ENCODE measurements around the gene GH1. TPM values are rescaled to one million over a fixed set of nuclear protein-coding genes. Genes with fewer than 3 reads are reported as not detected.
"Not testable (repeated sequence)": the region's sequence is repeated elsewhere in the genome, so short reads cannot be mapped to it uniquely, and the experiment has no call there.

GH1 gene
- total and polyA plus RNA-seq, 5 donors from 2014 or later = 0.50 TPM; not detected in 4

GRCh38 chr17:63917646-63918045 is 993 bp downstream of the GH1 start:
- ATAC-seq (ENCODE audit: low read depth in 2 of 2) = no peak
- Mint-ChIP-seq H3K4me3 (no peak overlapping the region), H3K27ac (no peak overlapping the region), H3K27me3 (peaks cover 7% of the 10 kb centered on the region), H3K4me1 (peaks cover 0 to 10% (median 6%) of the 10 kb centered on the region in 4 donors), H3K9me3 (no peaks in the 10 kb centered on the region), H3K36me3 (no peaks in the 10 kb centered on the region)
- Histone ChIP-seq H3K4me1 (ENCODE audit: control insufficient read depth, insufficient read depth, low read length, poor library complexity, severe bottlenecking) (peaks cover 7% of the 10 kb centered on the region), H3K36me3 (ENCODE audit: control insufficient read depth, insufficient read depth, low read length) (no peaks in the 10 kb centered on the region), H3K4me3 (ENCODE audit: low read depth, low read length) (no peak overlapping the region), H3K27me3 (ENCODE audit: control insufficient read depth, insufficient read depth, low read length) (no peaks in the 10 kb centered on the region), H3K27ac (ENCODE audit: insufficient read depth, low read length, poor library complexity, severe bottlenecking) (no peak overlapping the region), H3K9me3 (ENCODE audit: control insufficient read depth in 2 of 2, low read length in 2 of 2) (no peaks in the 10 kb centered on the region)
- DNase-seq = no peak

- H3K4me3 ChIP-seq (ENCODE audit: low read depth, low read length); H3K9me3 ChIP-seq (ENCODE audit: control insufficient read depth in 2 of 2, low read length in 2 of 2); H3K4me1 ChIP-seq (ENCODE audit: control insufficient read depth, insufficient read depth, low read length, poor library complexity, severe bottlenecking); H3K27ac Mint-ChIP-seq; H3K27me3 ChIP-seq (ENCODE audit: control insufficient read depth, insufficient read depth, low read length); H3K4me1 Mint-ChIP-seq; ATAC-seq (ENCODE audit: low read depth in 2 of 2); H3K4me3 Mint-ChIP-seq; H3K36me3 ChIP-seq (ENCODE audit: control insufficient read depth, insufficient read depth, low read length); H3K9me3 Mint-ChIP-seq; H3K36me3 Mint-ChIP-seq; H3K27me3 Mint-ChIP-seq; H3K27ac ChIP-seq (ENCODE audit: insufficient read depth, low read length, poor library complexity, severe bottlenecking); DNase-seq: not testable (repeated sequence)
These were observed 1.4 kb downstream of the GH1 start for GRCh38 chr17:63917206-63917605.

DNA sequence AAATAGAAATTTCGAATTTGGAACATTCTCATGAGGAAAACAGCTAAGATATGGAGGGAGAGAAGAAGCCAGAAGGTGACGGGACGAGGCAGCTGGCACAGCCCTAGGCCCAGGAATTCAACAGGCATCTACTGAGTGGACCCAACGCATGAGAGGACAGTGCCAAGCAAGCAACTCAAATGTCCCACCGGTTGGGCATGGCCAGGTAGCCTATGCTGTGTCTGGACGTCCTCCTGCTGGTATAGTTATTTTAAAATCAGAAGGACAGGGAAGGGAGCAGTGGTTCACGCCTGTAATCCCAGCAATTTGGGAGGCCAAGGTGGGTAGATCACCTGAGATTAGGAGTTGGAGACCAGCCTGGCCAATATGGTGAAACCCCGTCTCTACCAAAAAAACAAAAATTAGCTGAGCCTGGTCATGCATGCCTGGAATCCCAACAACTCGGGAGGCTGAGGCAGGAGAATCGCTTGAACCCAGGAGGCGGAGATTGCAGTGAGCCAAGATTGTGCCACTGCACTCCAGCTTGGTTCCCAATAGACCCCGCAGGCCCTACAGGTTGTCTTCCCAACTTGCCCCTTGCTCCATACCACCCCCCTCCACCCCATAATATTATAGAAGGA is 2.0 kb downstream of the GH1 start:
- H3K27me3 ChIP-seq (ENCODE audit: control insufficient read depth, insufficient read depth, low read length) = no peaks in the 10 kb centered on the region
- H3K4me1 ChIP-seq (ENCODE audit: control insufficient read depth, insufficient read depth, low read length, poor library complexity, severe bottlenecking) = peaks cover 7% of the 10 kb centered on the region
- H3K9me3 Mint-ChIP-seq = no peaks in the 10 kb centered on the region
- H3K4me3 Mint-ChIP-seq = no peak overlapping the region
- H3K27me3 Mint-ChIP-seq = peaks cover 8% of the 10 kb centered on the region
- H3K36me3 ChIP-seq (ENCODE audit: control insufficient read depth, insufficient read depth, low read length) = no peaks in the 10 kb centered on the region
- H3K4me1 Mint-ChIP-seq = peaks cover 0 to 10% (median 7%) of the 10 kb centered on the region in 4 donors
- no peaks in the 10 kb centered on the region for H3K36me3 Mint-ChIP-seq
- DNase-seq (no peak), ATAC-seq (ENCODE audit: low read depth in 2 of 2) (no peak)
- no peak overlapping the region for H3K27ac Mint-ChIP-seq
- H3K4me3 ChIP-seq (ENCODE audit: low read depth, low read length) = no peak overlapping the region
- H3K9me3 ChIP-seq (ENCODE audit: control insufficient read depth in 2 of 2, low read length in 2 of 2) = no peaks in the 10 kb centered on the region
- no peak overlapping the region for H3K27ac ChIP-seq (ENCODE audit: insufficient read depth, low read length, poor library complexity, severe bottlenecking)

DNA sequence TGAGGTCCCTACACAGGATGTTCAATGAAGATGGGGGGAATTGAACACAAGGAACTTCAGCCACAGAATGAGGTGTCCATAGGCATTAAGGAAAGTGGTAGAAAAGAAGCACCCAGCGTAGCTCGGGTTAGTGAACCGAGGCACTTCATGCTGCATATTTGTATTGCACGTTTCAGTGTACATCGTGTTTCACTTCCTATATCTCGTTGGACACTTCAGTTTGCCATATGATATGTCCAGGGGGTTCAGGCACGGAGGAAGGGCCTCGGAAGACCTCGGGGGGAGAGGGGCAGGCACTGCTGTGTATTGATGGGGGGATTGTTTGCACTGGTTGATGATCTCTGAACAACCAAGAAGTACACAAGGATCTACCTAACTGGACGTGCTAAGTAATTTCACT is 2.9 kb downstream of the GH1 start:
- H3K4me3 ChIP-seq (ENCODE audit: low read depth, low read length); H3K27me3 Mint-ChIP-seq; H3K36me3 ChIP-seq (ENCODE audit: control insufficient read depth, insufficient read depth, low read length); H3K9me3 ChIP-seq (ENCODE audit: control insufficient read depth in 2 of 2, low read length in 2 of 2); ATAC-seq (ENCODE audit: low read depth in 2 of 2); H3K9me3 Mint-ChIP-seq; H3K27ac ChIP-seq (ENCODE audit: insufficient read depth, low read length, poor library complexity, severe bottlenecking); H3K4me1 Mint-ChIP-seq; H3K4me3 Mint-ChIP-seq; H3K36me3 Mint-ChIP-seq; DNase-seq; H3K27me3 ChIP-seq (ENCODE audit: control insufficient read depth, insufficient read depth, low read length); H3K4me1 ChIP-seq (ENCODE audit: control insufficient read depth, insufficient read depth, low read length, poor library complexity, severe bottlenecking): not testable (repeated sequence)
- peak overlapping the region in 1 of 3 donors; percentile 75 for H3K27ac Mint-ChIP-seq

- Histone ChIP-seq H3K4me3 (ENCODE audit: low read depth, low read length) (no peak overlapping the region), H3K27me3 (ENCODE audit: control insufficient read depth, insufficient read depth, low read length) (no peaks in the 10 kb centered on the region), H3K36me3 (ENCODE audit: control insufficient read depth, insufficient read depth, low read length) (no peaks in the 10 kb centered on the region), H3K9me3 (ENCODE audit: control insufficient read depth in 2 of 2, low read length in 2 of 2) (no peaks in the 10 kb centered on the region), H3K4me1 (ENCODE audit: control insufficient read depth, insufficient read depth, low read length, poor library complexity, severe bottlenecking) (peaks cover 6% of the 10 kb centered on the region), H3K27ac (ENCODE audit: insufficient read depth, low read length, poor library complexity, severe bottlenecking) (no peak overlapping the region)
- Mint-ChIP-seq H3K9me3 (no peaks in the 10 kb centered on the region), H3K4me3 (no peak overlapping the region), H3K27me3 (peaks cover 8% of the 10 kb centered on the region), H3K27ac (no peak overlapping the region), H3K36me3 (no peaks in the 10 kb centered on the region), H3K4me1 (peaks cover 0 to 8% (median 6%) of the 10 kb centered on the region in 4 donors)
- ATAC-seq (ENCODE audit: low read depth in 2 of 2) (no peak), DNase-seq (no peak)
These were observed 4.2 kb downstream of the GH1 start for GRCh38 chr17:63914471-63914870.

- DNase-seq (peak; percentile 43 to 54 (median 51)), ATAC-seq (ENCODE audit: low read depth in 2 of 2) (peak; percentile 65 to 73)
- H3K4me1 Mint-ChIP-seq = peaks cover 0 to 2% (median under 1%) of the 10 kb centered on the region in 4 donors
- Histone ChIP-seq H3K4me3 (ENCODE audit: low read depth, low read length) (no peak overlapping the region), H3K27me3 (ENCODE audit: control insufficient read depth, insufficient read depth, low read length) (no peaks in the 10 kb centered on the region), H3K9me3 (ENCODE audit: control insufficient read depth in 2 of 2, low read length in 2 of 2) (no peaks in the 10 kb centered on the region), H3K4me1 (ENCODE audit: control insufficient read depth, insufficient read depth, low read length, poor library complexity, severe bottlenecking) (no peaks in the 10 kb centered on the region), H3K27ac (ENCODE audit: insufficient read depth, low read length, poor library complexity, severe bottlenecking) (no peak overlapping the region), H3K36me3 (ENCODE audit: control insufficient read depth, insufficient read depth, low read length) (no peaks in the 10 kb centered on the region)
- no peaks in the 10 kb centered on the region for H3K9me3 Mint-ChIP-seq
- peaks cover 8% of the 10 kb centered on the region for H3K27me3 Mint-ChIP-seq
- H3K36me3 Mint-ChIP-seq = no peaks in the 10 kb centered on the region
- no peak overlapping the region for H3K4me3 Mint-ChIP-seq
- no peak overlapping the region for H3K27ac Mint-ChIP-seq
These were observed 7.0 kb downstream of the GH1 start for GRCh38 chr17:63911657-63912100.

DNA sequence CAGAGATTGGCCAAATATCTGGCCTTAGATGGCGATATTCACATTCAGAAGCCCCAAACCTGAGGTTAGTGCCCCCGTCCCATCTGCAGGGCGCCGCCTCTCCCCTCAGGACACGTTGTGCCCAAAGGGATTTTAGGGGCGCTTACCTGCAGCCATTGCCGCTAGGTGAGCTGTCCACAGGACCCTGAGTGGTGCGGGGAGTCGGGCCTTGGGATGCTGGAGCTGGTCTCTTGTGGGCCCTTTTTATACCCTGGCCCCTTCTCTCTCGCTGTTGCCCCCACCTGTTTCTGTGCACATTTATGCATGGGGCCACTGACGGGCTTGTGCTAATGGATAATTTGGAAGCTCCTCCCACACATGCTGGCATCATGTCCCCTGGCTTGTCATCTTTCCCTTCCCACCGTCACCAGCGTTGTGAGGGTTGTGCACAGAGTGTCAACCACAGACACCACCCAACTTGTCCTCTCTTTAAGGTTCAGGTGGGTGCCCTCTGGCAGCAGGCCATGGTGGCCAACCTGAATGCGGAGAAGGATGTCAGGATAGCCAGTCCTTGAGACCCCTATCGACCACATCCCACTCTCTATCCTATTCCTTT is 7.5 kb downstream of the GH1 start, which contains the start of gene CSHL1:
Gene CSHL1, minus strand, starts transcription at position 218 of the 595 bp plus-strand sequence. Its CDS starts 62 bp downstream, at position 156.
- Mint-ChIP-seq H3K4me1 (peaks cover 0 to 2% (median under 1%) of the 10 kb centered on the region in 4 donors), H3K27ac (no peak within 1 kb of the TSS), H3K36me3 (no peaks in the 10 kb centered on the region), H3K27me3 (peaks cover 8% of the 10 kb centered on the region), H3K9me3 (no peaks in the 10 kb centered on the region), H3K4me3 (no peak within 1 kb of the TSS)
- ATAC-seq (ENCODE audit: low read depth in 2 of 2) (no peak), DNase-seq (no peak)
- Histone ChIP-seq H3K4me3 (ENCODE audit: low read depth, low read length) (no peak within 1 kb of the TSS), H3K36me3 (ENCODE audit: control insufficient read depth, insufficient read depth, low read length) (no peaks in the 10 kb centered on the region), H3K9me3 (ENCODE audit: control insufficient read depth in 2 of 2, low read length in 2 of 2) (no peaks in the 10 kb centered on the region), H3K27me3 (ENCODE audit: control insufficient read depth, insufficient read depth, low read length) (no peaks in the 10 kb centered on the region), H3K27ac (ENCODE audit: insufficient read depth, low read length, poor library complexity, severe bottlenecking) (no peak within 1 kb of the TSS), H3K4me1 (ENCODE audit: control insufficient read depth, insufficient read depth, low read length, poor library complexity, severe bottlenecking) (no peaks in the 10 kb centered on the region)

GRCh38 chr17:63910096-63910495 is 8.5 kb downstream of the GH1 start:
- Mint-ChIP-seq H3K4me3 (no peak overlapping the region), H3K27me3 (peaks cover 8% of the 10 kb centered on the region), H3K4me1 (peaks cover 0 to 2% (median under 1%) of the 10 kb centered on the region in 4 donors), H3K9me3 (no peaks in the 10 kb centered on the region), H3K36me3 (no peaks in the 10 kb centered on the region), H3K27ac (no peak overlapping the region)
- Histone ChIP-seq H3K27ac (ENCODE audit: insufficient read depth, low read length, poor library complexity, severe bottlenecking) (no peak overlapping the region), H3K36me3 (ENCODE audit: control insufficient read depth, insufficient read depth, low read length) (no peaks in the 10 kb centered on the region), H3K27me3 (ENCODE audit: control insufficient read depth, insufficient read depth, low read length) (no peaks in the 10 kb centered on the region), H3K4me3 (ENCODE audit: low read depth, low read length) (no peak overlapping the region), H3K4me1 (ENCODE audit: control insufficient read depth, insufficient read depth, low read length, poor library complexity, severe bottlenecking) (no peaks in the 10 kb centered on the region), H3K9me3 (ENCODE audit: control insufficient read depth in 2 of 2, low read length in 2 of 2) (no peaks in the 10 kb centered on the region)
- ATAC-seq (ENCODE audit: low read depth in 2 of 2) (no peak), DNase-seq (no peak)

Data from CD4-positive, CD25-positive, alpha-beta regulatory T cell (primary cell).